GM18517 (cell line): Measurements from ENCODE around the gene DLK1.

Experiments used
- ATAC-seq: cut with Tn5 transposase; IDR thresholded peaks from one replicate; pipeline ENCODE4 v1.9.1; 2021; ENCODE audit warnings: mild to moderate bottlenecking, moderate library complexity; ENCODE audit not compliant: unreplicated experiment

DLK1 gene

GRCh38 chr14:100731846-100732765 is 5.4 kb downstream of the DLK1 start:
- ATAC-seq = no peak

GRCh38 chr14:100732766-100733100 is 6.0 kb downstream of the DLK1 start:
- ATAC-seq = no peak

GRCh38 chr14:100733152-100733850 is 6.6 kb downstream of the DLK1 start:
- no peak for ATAC-seq

DNA sequence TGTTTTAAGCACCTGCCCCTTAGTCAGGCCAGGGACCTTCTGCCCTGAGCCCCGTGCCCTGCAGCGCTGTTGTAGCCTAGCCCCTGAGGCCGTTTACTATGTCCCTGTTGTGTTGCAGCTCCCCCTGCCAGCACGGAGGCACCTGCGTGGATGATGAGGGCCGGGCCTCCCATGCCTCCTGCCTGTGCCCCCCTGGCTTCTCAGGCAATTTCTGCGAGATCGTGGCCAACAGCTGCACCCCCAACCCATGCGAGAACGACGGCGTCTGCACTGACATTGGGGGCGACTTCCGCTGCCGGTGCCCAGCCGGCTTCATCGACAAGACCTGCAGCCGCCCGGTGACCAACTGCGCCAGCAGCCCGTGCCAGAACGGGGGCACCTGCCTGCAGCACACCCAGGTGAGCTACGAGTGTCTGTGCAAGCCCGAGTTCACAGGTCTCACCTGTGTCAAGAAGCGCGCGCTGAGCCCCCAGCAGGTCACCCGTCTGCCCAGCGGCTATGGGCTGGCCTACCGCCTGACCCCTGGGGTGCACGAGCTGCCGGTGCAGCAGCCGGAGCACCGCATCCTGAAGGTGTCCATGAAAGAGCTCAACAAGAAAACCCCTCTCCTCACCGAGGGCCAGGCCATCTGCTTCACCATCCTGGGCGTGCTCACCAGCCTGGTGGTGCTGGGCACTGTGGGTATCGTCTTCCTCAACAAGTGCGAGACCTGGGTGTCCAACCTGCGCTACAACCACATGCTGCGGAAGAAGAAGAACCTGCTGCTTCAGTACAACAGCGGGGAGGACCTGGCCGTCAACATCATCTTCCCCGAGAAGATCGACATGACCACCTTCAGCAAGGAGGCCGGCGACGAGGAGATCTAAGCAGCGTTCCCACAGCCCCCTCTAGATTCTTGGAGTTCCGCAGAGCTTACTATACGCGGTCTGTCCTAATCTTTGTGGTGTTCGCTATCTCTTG is 7.6 kb downstream of the DLK1 start:
- ATAC-seq = no peak

DNA sequence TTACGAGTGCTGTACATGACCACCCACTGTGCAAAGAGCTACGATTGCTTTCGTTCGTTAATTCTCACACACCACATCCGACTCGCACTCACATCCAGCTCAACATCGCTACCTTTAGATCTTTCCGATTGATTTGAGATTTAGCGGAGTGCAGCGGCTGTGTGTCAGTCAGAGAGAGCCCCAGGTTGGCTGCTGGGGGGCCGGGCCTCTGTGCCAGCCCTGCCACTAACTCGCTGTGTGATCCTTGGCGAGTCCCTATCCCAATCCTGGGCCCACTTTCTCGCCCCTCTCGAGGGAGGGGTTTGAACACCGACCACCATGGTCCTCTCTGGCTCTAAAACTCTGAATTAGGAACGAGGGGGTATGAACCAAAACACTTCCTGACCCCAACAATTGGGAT is 8.6 kb downstream of the DLK1 start:
- ATAC-seq = no peak

- no peak for ATAC-seq
Measured at GRCh38 chr14:100736269-100737180, 9.8 kb downstream of the DLK1 start.

DNA sequence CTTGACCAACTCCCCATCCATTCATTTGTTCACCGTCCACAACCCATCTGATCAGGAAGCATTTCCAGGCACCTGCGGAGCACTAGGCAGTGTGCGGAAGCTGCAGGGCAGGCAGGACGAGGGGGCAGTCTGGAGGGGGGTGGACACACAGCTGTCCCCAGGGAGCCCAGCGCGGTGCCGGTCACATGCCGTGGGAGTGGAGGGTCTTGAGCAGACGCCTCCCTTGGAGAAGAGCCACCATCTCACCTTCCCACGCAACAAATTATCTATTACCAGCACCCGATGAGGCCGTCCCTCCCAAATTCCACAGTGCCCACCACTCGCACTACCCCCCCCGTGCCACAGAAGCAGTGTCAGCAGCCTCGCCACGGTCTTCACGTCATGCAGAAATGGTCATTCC is 10.8 kb downstream of the DLK1 start:
- ATAC-seq = no peak

GRCh38 chr14:100738269-100738691 is 11.6 kb downstream of the DLK1 start:
- ATAC-seq = no peak

DNA sequence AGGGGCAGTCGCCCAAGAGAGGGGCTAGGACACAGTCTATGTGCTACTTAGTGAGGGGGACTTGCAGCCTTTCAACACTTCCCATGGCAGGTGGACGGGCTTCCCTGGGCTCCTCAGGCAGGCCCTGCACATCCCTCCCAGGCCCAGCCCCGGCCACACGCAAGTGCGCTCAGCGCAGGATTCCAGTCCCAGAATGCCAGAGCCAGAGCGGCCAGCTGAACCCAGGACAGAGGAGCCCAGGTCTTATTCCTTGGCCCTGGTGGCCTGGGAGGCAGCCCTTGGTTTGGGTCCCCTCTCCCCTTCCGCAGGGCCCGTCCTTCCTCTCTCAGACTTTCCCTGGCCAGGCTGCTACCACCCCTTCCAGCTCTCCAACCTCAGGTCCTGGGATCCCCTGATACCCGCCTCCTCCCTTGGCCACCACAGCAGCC is 12.0 kb downstream of the DLK1 start:
- ATAC-seq = no peak

GRCh38 chr14:100739306-100739705 is 12.6 kb downstream of the DLK1 start:
- no peak for ATAC-seq

DNA sequence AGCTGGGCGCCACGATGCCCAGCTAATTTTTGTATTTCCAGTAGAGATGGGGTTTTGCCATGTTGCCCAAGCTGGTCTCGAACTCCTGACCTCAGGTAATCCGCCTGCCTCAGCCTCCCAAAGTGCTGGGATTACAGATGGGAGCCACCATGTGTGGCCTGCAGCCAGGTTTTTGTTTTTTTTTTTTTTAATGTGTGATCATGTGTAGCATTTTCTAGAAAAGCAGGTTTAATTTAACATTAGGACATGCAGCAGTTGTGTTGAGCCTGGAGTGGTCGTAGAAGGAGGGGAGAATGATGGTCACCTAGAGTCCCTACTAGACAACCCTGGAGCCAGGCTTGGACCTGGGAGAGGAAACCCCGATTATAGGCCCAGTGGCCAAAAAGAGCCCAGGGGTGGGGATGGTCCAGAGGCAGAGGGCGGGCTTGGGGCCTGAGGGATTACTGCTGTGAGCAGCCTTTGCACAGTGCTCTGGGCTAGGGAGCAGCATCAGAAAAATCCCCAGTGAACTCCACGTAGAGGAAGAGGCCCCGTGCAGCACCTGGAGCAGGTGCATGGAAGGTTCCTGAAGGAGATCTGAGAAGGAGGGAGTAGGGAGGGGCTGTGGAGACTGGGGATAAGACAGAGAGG is 13.6 kb downstream of the DLK1 start:
- ATAC-seq = no peak

DNA sequence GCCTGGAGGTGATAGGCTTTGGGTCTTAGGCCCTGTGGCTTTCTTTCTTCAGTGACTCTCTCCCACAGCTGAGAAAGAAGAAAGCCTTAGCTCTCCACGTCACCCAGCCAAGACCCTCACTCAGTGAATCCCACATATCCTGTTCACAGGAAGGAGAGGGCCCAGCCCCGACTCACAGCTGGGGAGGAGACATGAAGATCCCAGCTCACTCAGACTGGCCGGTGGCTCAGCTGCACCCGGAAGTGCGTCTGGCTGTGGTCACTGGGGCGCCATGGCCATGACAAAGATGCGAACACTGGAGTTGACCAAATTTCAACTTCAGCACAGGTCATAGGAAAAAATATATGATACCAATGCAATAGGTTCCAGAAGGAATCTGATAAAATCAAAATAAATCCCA is 14.2 kb downstream of the DLK1 start:
- no peak for ATAC-seq

DNA sequence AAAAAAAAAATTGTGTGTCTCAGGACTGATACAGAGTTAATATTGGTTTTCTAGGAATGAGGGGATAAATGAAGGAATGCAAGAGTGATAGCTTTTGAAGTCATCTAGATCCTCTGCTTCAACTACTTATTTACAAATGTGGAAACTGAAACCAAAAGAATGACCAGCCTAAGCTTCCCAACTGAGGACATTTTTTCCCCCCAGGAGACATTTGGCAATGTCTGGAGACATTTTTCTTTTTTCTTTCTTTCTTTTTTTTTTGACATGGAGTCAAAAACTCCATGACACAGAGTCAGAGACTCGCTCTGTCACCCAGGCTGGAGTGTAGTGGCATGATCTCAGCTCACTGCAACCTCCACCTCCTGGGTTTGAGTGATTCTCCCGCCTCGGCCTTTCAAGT is 15.3 kb downstream of the DLK1 start:
- ATAC-seq = no peak

GRCh38 chr14:100746326-100746725 is 19.6 kb downstream of the DLK1 start:
- ATAC-seq = no peak

DNA sequence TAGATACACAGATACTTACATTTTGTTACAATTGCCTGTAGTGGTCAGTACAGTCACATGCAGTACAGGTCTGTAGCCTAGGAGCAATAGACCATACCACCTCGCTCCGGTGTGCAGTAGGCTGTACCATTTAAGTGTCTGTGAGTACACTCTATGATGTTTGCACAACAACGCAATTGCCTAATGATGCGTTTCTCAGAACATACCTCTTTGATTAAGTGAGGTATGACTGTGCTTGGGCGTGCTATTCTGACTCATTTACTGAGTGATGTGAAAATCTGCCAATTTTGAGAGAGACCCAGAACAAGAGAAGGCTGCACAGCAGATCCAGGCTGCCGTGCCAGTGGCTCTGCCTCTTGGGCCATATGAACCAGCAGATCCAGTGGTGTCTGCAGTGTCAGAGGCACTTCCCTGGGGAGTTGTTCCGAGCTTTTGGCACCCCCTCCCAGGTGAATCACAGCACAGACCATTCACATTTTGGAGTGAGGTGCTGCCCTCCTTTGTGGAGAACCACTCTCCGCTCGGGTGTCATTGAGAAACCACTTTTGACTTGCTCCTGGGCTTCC is 20.4 kb downstream of the DLK1 start:
- no peak for ATAC-seq

- ATAC-seq = no peak
Measured at GRCh38 chr14:100747736-100748135, 21.0 kb downstream of the DLK1 start.

GRCh38 chr14:100748403-100748802 is 21.7 kb downstream of the DLK1 start:
- ATAC-seq = no peak

GRCh38 chr14:100748944-100749343 is 22.3 kb downstream of the DLK1 start:
- no peak for ATAC-seq

DNA sequence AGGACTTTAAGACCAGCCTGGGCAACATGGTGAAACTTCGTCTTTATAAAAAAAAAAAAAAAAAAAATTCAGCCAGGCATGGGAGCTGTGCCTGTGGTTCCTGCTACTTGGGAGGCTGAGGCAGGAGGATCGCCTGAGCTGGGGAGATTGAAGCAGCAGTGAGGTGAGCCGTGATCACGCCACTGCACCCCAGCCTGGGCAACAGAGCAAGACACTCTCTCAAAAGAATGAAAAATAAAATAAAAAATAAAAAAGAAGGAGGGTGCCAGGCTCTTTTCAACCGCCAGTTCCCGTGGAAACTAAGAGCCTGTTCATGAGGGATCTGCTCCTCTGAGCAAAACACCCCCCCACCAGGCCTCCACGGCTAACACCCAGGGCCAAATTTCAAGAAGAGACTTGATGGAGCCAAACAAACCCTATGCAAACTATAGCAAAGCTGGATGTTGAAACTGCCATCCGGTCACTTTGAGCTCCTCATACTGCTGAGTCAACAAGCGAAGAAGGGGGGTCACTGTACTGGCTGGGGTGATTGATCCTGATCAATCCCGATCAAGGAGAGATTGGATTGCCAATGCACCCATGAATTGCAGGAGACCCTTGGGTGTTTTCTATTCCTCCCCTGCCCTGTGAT is 23.4 kb downstream of the DLK1 start:
- ATAC-seq = no peak
